H9 (cell line): ENCODE results near the gene EVI2A. TPM values are rescaled to one million over a fixed set of nuclear protein-coding genes. Genes with fewer than 3 reads are reported as not detected.

Source experiments
- DNase-seq: peaks from one replicate; pipeline ENCODE4 v3.0.0-alpha.2; 2017
- H2AFZ ChIP-seq: one replicate; pipeline ENCODE4 v1.6.1; 2013; ENCODE audit warnings: mild to moderate bottlenecking, low read length, control low read depth, moderate library complexity
- H2AK5ac ChIP-seq: 2 replicates; pipeline ENCODE4 v1.6.1; 2013; ENCODE audit warnings: low read length, control low read depth, mixed read lengths; ENCODE audit not compliant: insufficient read length
- H2BK120ac ChIP-seq: one replicate; pipeline ENCODE4 v1.6.1; 2013; ENCODE audit warnings: low read depth, mild to moderate bottlenecking, low read length, control low read depth, inconsistent platforms; ENCODE audit not compliant: poor library complexity, severe bottlenecking
- H2BK12ac ChIP-seq: 2 replicates; pipeline ENCODE4 v1.6.1; 2013; ENCODE audit warnings: low read length, control low read depth, mixed read lengths, low read depth; ENCODE audit not compliant: insufficient read length
- H2BK15ac ChIP-seq: 2 replicates; pipeline ENCODE4 v1.6.1; 2013; ENCODE audit warnings: low read depth, low read length, control low read depth
- H2BK20ac ChIP-seq: one replicate; pipeline ENCODE4 v1.6.1; 2013; ENCODE audit warnings: low read depth, mild to moderate bottlenecking, low read length, control low read depth, inconsistent platforms; ENCODE audit not compliant: poor library complexity, severe bottlenecking
- H2BK5ac ChIP-seq: 2 replicates; pipeline ENCODE4 v1.6.1; 2013; ENCODE audit warnings: low read length, control low read depth, mixed read lengths; ENCODE audit not compliant: insufficient read length
- H3K14ac ChIP-seq: 2 replicates; pipeline ENCODE4 v1.6.1; 2013; ENCODE audit warnings: low read length, control low read depth; ENCODE audit not compliant: insufficient read depth
- H3K18ac ChIP-seq: 2 replicates; pipeline ENCODE4 v1.6.1; 2013; ENCODE audit warnings: low read depth, mild to moderate bottlenecking, mixed read lengths, low read length, control low read depth; ENCODE audit not compliant: insufficient read length
- H3K23ac ChIP-seq: 2 replicates; pipeline ENCODE4 v1.6.1; 2013; ENCODE audit warnings: low read length, control low read depth, mixed read lengths, low read depth; ENCODE audit not compliant: insufficient read length
- H3K23me2 ChIP-seq: 2 replicates; pipeline ENCODE4 v1.6.1; 2013; ENCODE audit warnings: low read depth, mild to moderate bottlenecking, mixed read lengths, low read length, control low read depth; ENCODE audit not compliant: insufficient read length, poor library complexity, severe bottlenecking
- H3K27ac ChIP-seq: 2 replicates; pipeline ENCODE4 v1.5.1; 2013; ENCODE audit warnings: low read length, control low read depth, mixed read lengths, low read depth; ENCODE audit not compliant: insufficient read length
- H3K27me3 ChIP-seq: 2 replicates; pipeline ENCODE4 v1.6.1; 2013; ENCODE audit warnings: low read length, control low read depth, inconsistent platforms; ENCODE audit not compliant: insufficient read depth
- H3K4ac ChIP-seq: 2 replicates; pipeline ENCODE4 v1.6.1; 2013; ENCODE audit warnings: low read depth, mild to moderate bottlenecking, control low read depth, inconsistent platforms, low read length, moderate library complexity
- H3K4me1 ChIP-seq: 2 replicates; pipeline ENCODE4 v1.6.1; 2013; ENCODE audit warnings: low read length, control low read depth, inconsistent platforms; ENCODE audit not compliant: insufficient read depth
- H3K4me2 ChIP-seq: 2 replicates; pipeline ENCODE4 v1.6.1; 2013; ENCODE audit warnings: low read length, control low read depth, mixed read lengths; ENCODE audit not compliant: insufficient read length, insufficient read depth
- H3K56ac ChIP-seq: 2 replicates; pipeline ENCODE4 v1.6.1; 2013; ENCODE audit warnings: low read depth, mild to moderate bottlenecking, mixed read lengths, low read length, control low read depth; ENCODE audit not compliant: insufficient read length
- H3K79me1 ChIP-seq: 2 replicates; pipeline ENCODE4 v1.6.1; 2013; ENCODE audit warnings: low read depth, mild to moderate bottlenecking, moderate library complexity, low read length, control low read depth, inconsistent platforms; ENCODE audit not compliant: insufficient read depth, poor library complexity, severe bottlenecking
- H3K79me2 ChIP-seq: 2 replicates; pipeline ENCODE4 v1.6.1; 2013; ENCODE audit warnings: low read length, control low read depth, inconsistent platforms; ENCODE audit not compliant: insufficient read depth
- H3K9ac ChIP-seq: 2 replicates; pipeline ENCODE4 v1.6.1; 2013; ENCODE audit warnings: low read length, control low read depth, mixed read lengths; ENCODE audit not compliant: insufficient read length; ENCODE audit errors: extremely low read depth
- H3K9me3 ChIP-seq: one replicate; pipeline ENCODE4 v1.6.1; 2013; ENCODE audit warnings: low read depth, low read length, inconsistent platforms; ENCODE audit not compliant: control insufficient read depth
- H3T11ph ChIP-seq: one replicate; pipeline ENCODE4 v1.6.1; 2013; ENCODE audit warnings: mild to moderate bottlenecking, low read length, control low read depth, inconsistent platforms
- H4K20me1 ChIP-seq: one replicate; pipeline ENCODE4 v1.6.1; 2013; ENCODE audit not compliant: control insufficient read depth, insufficient read length, insufficient read depth
- H4K5ac ChIP-seq: 2 replicates; pipeline ENCODE4 v1.6.1; 2013; ENCODE audit warnings: low read depth, mild to moderate bottlenecking, mixed read lengths, low read length, control low read depth; ENCODE audit not compliant: insufficient read length
- H4K8ac ChIP-seq: replicated peaks from 2 replicates; pipeline ENCODE4 v1.6.1; 2013; ENCODE audit warnings: low read length, control low read depth, mixed read lengths, low read depth; ENCODE audit not compliant: insufficient read length
- H4K91ac ChIP-seq: 2 replicates; pipeline ENCODE4 v1.6.1; 2013; ENCODE audit warnings: low read depth, mild to moderate bottlenecking, moderate library complexity, mixed read lengths, low read length, control low read depth; ENCODE audit not compliant: insufficient read length
- H3K27ac Mint-ChIP-seq, 3 experiments: 2 replicates in 2 of 3; 3 replicates in 1 of 3; pipeline ENCODE4 v1.8.0; 2020 to 2021; ENCODE audit warnings: mixed read lengths in 3 of 3, mild to moderate bottlenecking in 1 of 3, moderate library complexity in 1 of 3
- H3K27me3 Mint-ChIP-seq: 2 replicates; pipeline ENCODE4 v1.8.0; 2021; ENCODE audit warnings: low read depth, mild to moderate bottlenecking, moderate library complexity, mixed read lengths
- H3K36me3 Mint-ChIP-seq, 3 experiments: 2 replicates in 2 of 3; 3 replicates in 1 of 3; pipeline ENCODE4 v1.8.0; 2020 to 2021; ENCODE audit warnings: low read depth in 3 of 3, mixed read lengths in 3 of 3; ENCODE audit not compliant: insufficient read depth in 1 of 3
- H3K4me1 Mint-ChIP-seq, 2 experiments: 2 replicates each; pipeline ENCODE4 v1.8.0; 2020; ENCODE audit warnings: mixed read lengths in 2 of 2
- H3K4me3 Mint-ChIP-seq, 2 experiments: 2 replicates in 1 of 2; 3 replicates in 1 of 2; pipeline ENCODE4 v1.8.0; 2020 to 2021; ENCODE audit warnings: mild to moderate bottlenecking in 2 of 2, mixed read lengths in 2 of 2, moderate library complexity in 1 of 2
- H3K9me3 Mint-ChIP-seq, 2 experiments: 2 replicates in 1 of 2; 3 replicates in 1 of 2; pipeline ENCODE4 v1.8.0; 2020; ENCODE audit warnings: mild to moderate bottlenecking in 2 of 2, mixed read lengths in 2 of 2, moderate library complexity in 1 of 2
- WGBS: extraction: QIAGEN DNeasy Blood & Tissue Kit; methylation state at CpG from one replicate; pipeline ENCODE4 v1.1.7; 2013; ENCODE audit warnings: missing lambda C conversion rate, low lambda C conversion rate, mixed read lengths; ENCODE audit not compliant: insufficient read length; ENCODE audit errors: extremely low coverage; 5-methylcytosine and 5-hydroxymethylcytosine counted together
- total RNA-seq: library from RNA; stranded (reverse); gene quantifications from 2 replicates; pipeline ENCODE4 v1.2.1, GENCODE V29; 2021
- TF ChIP-seq, protein P1 (sequence below): fragments of 200-600 bp; sonication (generic); conservative IDR thresholded peaks from 3 replicates; pipeline ENCODE4 v1.8.0; 2021; ENCODE audit warnings: antibody characterized with exemption, mild to moderate bottlenecking

The EVI2A gene
- total RNA-seq, 1 experiment from 2014 or later = not detected

DNA sequence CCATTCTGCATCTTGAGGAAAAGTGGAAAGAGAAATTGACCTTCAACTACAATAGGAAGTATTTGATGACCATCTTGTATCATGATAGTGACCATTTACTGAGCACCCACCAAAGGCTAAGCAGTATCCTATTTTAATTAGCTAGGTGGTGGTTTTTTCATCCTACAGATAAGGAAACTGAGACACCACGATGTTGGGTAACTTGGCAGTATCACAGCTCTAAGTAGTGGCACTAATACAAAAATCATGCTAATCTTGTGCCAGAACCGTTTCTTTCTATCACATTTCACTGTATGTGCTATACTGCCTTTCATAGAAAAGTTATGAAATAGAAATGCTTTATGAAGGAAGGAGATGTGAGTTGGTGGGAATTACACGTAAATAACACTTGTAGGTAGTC is 9.9 kb downstream of the EVI2A start:
- H3K79me1 ChIP-seq = no peaks in the 10 kb centered on the region
- no peak overlapping the region for H2BK12ac ChIP-seq

More for the DNA sequence above, 9.9 kb downstream of the EVI2A start:
- H3K18ac ChIP-seq = no peak overlapping the region
- H2BK5ac ChIP-seq = no peak overlapping the region
- Mint-ChIP-seq H3K27me3 (no peaks in the 10 kb centered on the region), H3K4me3 (no peak overlapping the region), H3K4me1 (peaks cover 3 to 9% of the 10 kb centered on the region in 2 experiments), H3K9me3 (no peaks in the 10 kb centered on the region), H3K27ac (no peak overlapping the region), H3K36me3 (no peaks in the 10 kb centered on the region)
- H3K79me2 ChIP-seq = no peaks in the 10 kb centered on the region
- no peak overlapping the region for H4K5ac ChIP-seq
- no peak overlapping the region for H2AFZ ChIP-seq
- H4K91ac ChIP-seq = no peak overlapping the region
- WGBS = 100% methylated on average over 1 of the region's 3 CpGs
- no peak overlapping the region for H3K9ac ChIP-seq
- no peaks in the 10 kb centered on the region for H3K23me2 ChIP-seq
- H3K4ac ChIP-seq = no peak overlapping the region
- H4K20me1 ChIP-seq = no peaks in the 10 kb centered on the region
- no peak overlapping the region for H3K56ac ChIP-seq
- no peaks in the 10 kb centered on the region for H3K27me3 ChIP-seq
- DNase-seq = no peak
- H3K4me2 ChIP-seq = no peak overlapping the region
- H2AK5ac ChIP-seq = no peak overlapping the region
- no peak overlapping the region for H2BK120ac ChIP-seq
- no peaks in the 10 kb centered on the region for H3K9me3 ChIP-seq
- no peak overlapping the region for H4K8ac ChIP-seq
- H2BK15ac ChIP-seq = no peak overlapping the region
- H3K4me1 ChIP-seq = no peaks in the 10 kb centered on the region
- H3K27ac ChIP-seq = no peak overlapping the region
- H2BK20ac ChIP-seq = no peak overlapping the region
- H3K14ac ChIP-seq = no peak overlapping the region
- TF ChIP-seq, protein P1, sequence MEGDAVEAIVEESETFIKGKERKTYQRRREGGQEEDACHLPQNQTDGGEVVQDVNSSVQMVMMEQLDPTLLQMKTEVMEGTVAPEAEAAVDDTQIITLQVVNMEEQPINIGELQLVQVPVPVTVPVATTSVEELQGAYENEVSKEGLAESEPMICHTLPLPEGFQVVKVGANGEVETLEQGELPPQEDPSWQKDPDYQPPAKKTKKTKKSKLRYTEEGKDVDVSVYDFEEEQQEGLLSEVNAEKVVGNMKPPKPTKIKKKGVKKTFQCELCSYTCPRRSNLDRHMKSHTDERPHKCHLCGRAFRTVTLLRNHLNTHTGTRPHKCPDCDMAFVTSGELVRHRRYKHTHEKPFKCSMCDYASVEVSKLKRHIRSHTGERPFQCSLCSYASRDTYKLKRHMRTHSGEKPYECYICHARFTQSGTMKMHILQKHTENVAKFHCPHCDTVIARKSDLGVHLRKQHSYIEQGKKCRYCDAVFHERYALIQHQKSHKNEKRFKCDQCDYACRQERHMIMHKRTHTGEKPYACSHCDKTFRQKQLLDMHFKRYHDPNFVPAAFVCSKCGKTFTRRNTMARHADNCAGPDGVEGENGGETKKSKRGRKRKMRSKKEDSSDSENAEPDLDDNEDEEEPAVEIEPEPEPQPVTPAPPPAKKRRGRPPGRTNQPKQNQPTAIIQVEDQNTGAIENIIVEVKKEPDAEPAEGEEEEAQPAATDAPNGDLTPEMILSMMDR = no peak
- no peak overlapping the region for H3K23ac ChIP-seq
- H3T11ph ChIP-seq = no peak overlapping the region
